MM.1S (cell line): ENCODE data around the gene KIAA1210.

Experiments
- DNase-seq: peaks from one replicate; pipeline ENCODE4 v3.0.0-alpha.2; 2015
- H2AFZ ChIP-seq: fragments of 300-600 bp; sonication (generic); 2 replicates; pipeline ENCODE4 v1.6.0; 2016; ENCODE audit warnings: antibody characterized with exemption, low read length
- H3F3A ChIP-seq: fragments of 300-600 bp; sonication (generic); 2 replicates; pipeline ENCODE4 v1.6.1; 2016; ENCODE audit warnings: mild to moderate bottlenecking, antibody characterized with exemption, low read length, moderate library complexity, mixed read lengths; ENCODE audit not compliant: insufficient read depth
- H3K27ac ChIP-seq: fragments of 300-600 bp; sonication (generic); 2 replicates; pipeline ENCODE4 v1.5.1; 2016; ENCODE audit warnings: mild to moderate bottlenecking, low read length
- H3K27me3 ChIP-seq: fragments of 300-600 bp; sonication (generic); replicated peaks from 2 replicates; pipeline ENCODE4 v1.6.0; 2016; ENCODE audit warnings: low read length; ENCODE audit not compliant: insufficient read depth
- H3K36me3 ChIP-seq: fragments of 300-600 bp; sonication (generic); replicated peaks from 2 replicates; pipeline ENCODE4 v1.6.1; 2016; ENCODE audit warnings: mild to moderate bottlenecking, low read length, mixed read lengths; ENCODE audit not compliant: insufficient read depth
- H3K4me1 ChIP-seq: fragments of 300-600 bp; sonication (generic); 2 replicates; pipeline ENCODE4 v1.6.1; 2016; ENCODE audit warnings: low read length, mixed read lengths
- H3K4me2 ChIP-seq: fragments of 300-600 bp; sonication (generic); 2 replicates; pipeline ENCODE4 v1.6.0; 2016; ENCODE audit warnings: low read depth, low read length
- H3K4me3 ChIP-seq: fragments of 300-600 bp; sonication (generic); 2 replicates; pipeline ENCODE4 v1.5.1; 2016; ENCODE audit warnings: low read length, mixed read lengths
- H3K79me2 ChIP-seq: fragments of 300-600 bp; sonication (generic); 2 replicates; pipeline ENCODE4 v1.6.1; 2016; ENCODE audit warnings: mixed run types, low read length, mixed read lengths
- H3K9ac ChIP-seq: fragments of 300-600 bp; sonication (generic); 2 replicates; pipeline ENCODE4 v1.6.1; 2016; ENCODE audit warnings: low read length, mixed read lengths
- H3K9me2 ChIP-seq: fragments of 300-600 bp; sonication (generic); replicated peaks from 2 replicates; pipeline ENCODE4 v1.6.1; 2016; ENCODE audit warnings: mild to moderate bottlenecking, low read length, mixed read lengths; ENCODE audit not compliant: insufficient read depth
- H3K9me3 ChIP-seq: fragments of 300-600 bp; sonication (generic); replicated peaks from 2 replicates; pipeline ENCODE4 v1.6.1; 2016; ENCODE audit warnings: mild to moderate bottlenecking, low read length, mixed read lengths; ENCODE audit not compliant: insufficient read depth
- H4K20me1 ChIP-seq: fragments of 300-600 bp; sonication (generic); 2 replicates; pipeline ENCODE4 v1.6.1; 2016; ENCODE audit warnings: mild to moderate bottlenecking, low read length, moderate library complexity, mixed read lengths; ENCODE audit not compliant: insufficient read depth
- CTCF ChIP-seq: fragments of 300-600 bp; sonication (generic); IDR thresholded peaks from 2 replicates; pipeline ENCODE4 v1.5.1; 2016; ENCODE audit warnings: antibody characterized with exemption, low read length, mixed read lengths
- EZH2 ChIP-seq: fragments of 300-600 bp; sonication (generic); optimal IDR thresholded peaks from 2 replicates; pipeline ENCODE3; 2017; ENCODE audit warnings: low read depth, mild to moderate bottlenecking, antibody characterized with exemption, low read length, mixed read lengths
- EZH2phosphoT487 ChIP-seq: fragments of 300-600 bp; sonication (generic); IDR thresholded peaks from 2 replicates; pipeline ENCODE4 v1.6.1; 2018; ENCODE audit warnings: antibody characterized with exemption, low read length

The KIAA1210 gene

GRCh38 chrX:119087121-119087520 is 40.5 kb downstream of the KIAA1210 start:
- H3K4me2 ChIP-seq: no peak overlapping the region
- H2AFZ ChIP-seq: no peak overlapping the region
- no peaks in the 10 kb centered on the region for H4K20me1 ChIP-seq
- H3K27me3 ChIP-seq: no peaks in the 10 kb centered on the region
- TF ChIP-seq EZH2phosphoT487: no peak
- no peak for TF ChIP-seq EZH2
- no peak for TF ChIP-seq CTCF
- H3K27ac ChIP-seq: no peak overlapping the region
- H3K9me3 ChIP-seq: no peaks in the 10 kb centered on the region
- no peaks in the 10 kb centered on the region for H3F3A ChIP-seq
- no peak overlapping the region for H3K9ac ChIP-seq
- H3K4me3 ChIP-seq: no peak overlapping the region
- no peaks in the 10 kb centered on the region for H3K36me3 ChIP-seq
- no peaks in the 10 kb centered on the region for H3K9me2 ChIP-seq
- DNase-seq: no peak
- no peaks in the 10 kb centered on the region for H3K4me1 ChIP-seq
- H3K79me2 ChIP-seq: no peaks in the 10 kb centered on the region

GRCh38 chrX:119084766-119085165 is 42.8 kb downstream of the KIAA1210 start:
- H3K4me3 ChIP-seq: no peak overlapping the region
- no peaks in the 10 kb centered on the region for H3F3A ChIP-seq
- H3K4me2 ChIP-seq: no peak overlapping the region
- H3K27me3 ChIP-seq: no peaks in the 10 kb centered on the region
- no peak overlapping the region for H3K9ac ChIP-seq
- H3K27ac ChIP-seq: no peak overlapping the region
- TF ChIP-seq EZH2: no peak
- no peak for TF ChIP-seq EZH2phosphoT487
- TF ChIP-seq CTCF: no peak
- no peaks in the 10 kb centered on the region for H3K79me2 ChIP-seq
- H3K9me3 ChIP-seq: no peaks in the 10 kb centered on the region
- no peak overlapping the region for H2AFZ ChIP-seq
- H3K36me3 ChIP-seq: no peaks in the 10 kb centered on the region
- H4K20me1 ChIP-seq: no peaks in the 10 kb centered on the region
- H3K4me1 ChIP-seq: no peaks in the 10 kb centered on the region
- no peak for DNase-seq
- H3K9me2 ChIP-seq: no peaks in the 10 kb centered on the region

- no peaks in the 10 kb centered on the region for H3K9me2 ChIP-seq
- H3F3A ChIP-seq: no peaks in the 10 kb centered on the region
- no peaks in the 10 kb centered on the region for H3K79me2 ChIP-seq
- no peak for TF ChIP-seq EZH2phosphoT487
- TF ChIP-seq CTCF: no peak
- no peak for TF ChIP-seq EZH2
- H4K20me1 ChIP-seq: no peaks in the 10 kb centered on the region
- no peak overlapping the region for H3K9ac ChIP-seq
- H3K9me3 ChIP-seq: no peaks in the 10 kb centered on the region
- no peak overlapping the region for H3K27ac ChIP-seq
- no peak overlapping the region for H3K4me2 ChIP-seq
- H3K36me3 ChIP-seq: no peaks in the 10 kb centered on the region
- H3K4me1 ChIP-seq: no peaks in the 10 kb centered on the region
- no peak for DNase-seq
- no peak overlapping the region for H2AFZ ChIP-seq
- no peaks in the 10 kb centered on the region for H3K27me3 ChIP-seq
- H3K4me3 ChIP-seq: no peak overlapping the region
Measured at GRCh38 chrX:119082278-119082677, 45.3 kb downstream of the KIAA1210 start.
